Panc1 (cell line): Measurements from ENCODE around the gene HPGDS.

Experiments used
- POLR2AphosphoS5 ChIP-seq: IDR thresholded peaks from 2 replicates; pipeline ENCODE4 v1.6.1; 2012; ENCODE audit warnings: mild to moderate bottlenecking, low read depth, low read length, moderate library complexity
- SIN3A ChIP-seq: IDR thresholded peaks from 2 replicates; pipeline ENCODE4 v1.6.1; 2012; ENCODE audit warnings: low read depth, mild to moderate bottlenecking, low read length, moderate library complexity, borderline replicate concordance; ENCODE audit not compliant: insufficient read depth
- TCF7L2 ChIP-seq: IDR thresholded peaks from 2 replicates; pipeline ENCODE4 v1.6.1; 2011; ENCODE audit warnings: mild to moderate bottlenecking, low read depth, low read length, inconsistent platforms
- TF ChIP-seq, protein P1 (sequence below): fragments of 450-650 bp; IDR thresholded peaks from 2 replicates; pipeline ENCODE4 v1.5.1; 2017; ENCODE audit warnings: mild to moderate bottlenecking

DNA sequence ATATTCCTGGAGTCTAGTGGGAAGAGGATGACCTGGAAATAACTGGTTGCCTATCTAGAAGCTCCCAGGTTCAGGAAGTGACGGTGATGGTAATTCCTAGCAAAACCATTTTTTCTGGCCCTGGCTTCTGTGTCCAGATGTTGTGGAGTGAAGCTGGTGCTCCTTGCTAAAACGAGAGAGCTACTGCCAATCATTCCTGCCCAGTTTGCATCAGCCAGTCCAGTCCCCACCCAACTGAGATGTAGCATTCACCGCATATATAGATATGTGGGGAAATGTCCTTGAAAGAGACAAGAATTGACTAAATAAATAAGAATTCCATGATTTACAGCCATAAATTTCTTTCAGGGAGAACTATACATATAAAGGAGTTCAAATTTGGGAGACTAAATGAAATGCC, 6.3 kb downstream of the HPGDS start:
- no peak for TF ChIP-seq POLR2AphosphoS5
- TF ChIP-seq SIN3A, result no peak
- TF ChIP-seq, protein P1, sequence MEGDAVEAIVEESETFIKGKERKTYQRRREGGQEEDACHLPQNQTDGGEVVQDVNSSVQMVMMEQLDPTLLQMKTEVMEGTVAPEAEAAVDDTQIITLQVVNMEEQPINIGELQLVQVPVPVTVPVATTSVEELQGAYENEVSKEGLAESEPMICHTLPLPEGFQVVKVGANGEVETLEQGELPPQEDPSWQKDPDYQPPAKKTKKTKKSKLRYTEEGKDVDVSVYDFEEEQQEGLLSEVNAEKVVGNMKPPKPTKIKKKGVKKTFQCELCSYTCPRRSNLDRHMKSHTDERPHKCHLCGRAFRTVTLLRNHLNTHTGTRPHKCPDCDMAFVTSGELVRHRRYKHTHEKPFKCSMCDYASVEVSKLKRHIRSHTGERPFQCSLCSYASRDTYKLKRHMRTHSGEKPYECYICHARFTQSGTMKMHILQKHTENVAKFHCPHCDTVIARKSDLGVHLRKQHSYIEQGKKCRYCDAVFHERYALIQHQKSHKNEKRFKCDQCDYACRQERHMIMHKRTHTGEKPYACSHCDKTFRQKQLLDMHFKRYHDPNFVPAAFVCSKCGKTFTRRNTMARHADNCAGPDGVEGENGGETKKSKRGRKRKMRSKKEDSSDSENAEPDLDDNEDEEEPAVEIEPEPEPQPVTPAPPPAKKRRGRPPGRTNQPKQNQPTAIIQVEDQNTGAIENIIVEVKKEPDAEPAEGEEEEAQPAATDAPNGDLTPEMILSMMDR, result no peak
- no peak for TF ChIP-seq TCF7L2
